SH-SY5Y (cell line): ENCODE data around the gene MACROH2A1.

Experiments
- GATA2 ChIP-seq: IDR thresholded peaks from 2 replicates; pipeline ENCODE4 v1.6.1; 2011; ENCODE audit warnings: mild to moderate bottlenecking, low read depth, low read length
- GATA3 ChIP-seq: IDR thresholded peaks from 2 replicates; pipeline ENCODE4 v1.6.1; 2011; ENCODE audit warnings: low read depth, mild to moderate bottlenecking, low read length, moderate library complexity

DNA sequence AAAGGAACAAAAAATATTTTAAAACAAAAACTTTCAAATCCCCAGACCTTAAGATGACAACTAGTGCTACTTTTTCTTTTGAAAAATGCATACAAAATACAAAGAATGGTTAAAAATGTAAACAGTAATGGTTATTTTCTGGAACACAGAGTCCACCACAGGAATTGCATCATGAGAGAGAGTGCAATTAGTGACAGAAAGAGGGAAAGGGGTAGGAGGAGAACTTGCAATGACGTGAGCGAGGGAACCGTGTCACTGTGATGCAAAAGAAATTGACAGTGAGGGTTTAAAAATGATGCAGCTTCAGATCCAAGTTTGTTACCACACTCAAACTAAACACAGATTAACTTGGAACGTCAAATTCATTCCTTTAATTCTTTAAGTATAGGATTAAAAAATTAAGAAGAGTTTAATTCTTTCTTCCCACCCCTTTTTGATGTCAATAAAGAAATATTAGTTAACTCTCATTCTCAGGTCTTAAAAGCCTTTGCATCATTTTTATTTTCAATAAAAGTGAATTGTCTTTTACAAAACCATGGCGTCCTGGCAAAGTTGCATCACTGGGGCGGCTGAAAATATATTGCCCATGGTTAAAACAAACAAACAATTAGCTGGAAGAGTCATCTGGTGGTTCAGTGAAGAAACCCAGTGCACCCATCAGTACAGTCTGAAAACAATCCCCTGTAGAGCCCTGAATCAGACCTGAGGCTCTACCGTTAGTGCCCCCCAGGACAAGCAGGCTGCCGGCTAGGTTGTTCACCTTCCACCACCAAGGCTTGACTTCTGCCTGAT, 39.5 kb downstream of the MACROH2A1 start:
- no peak for TF ChIP-seq GATA3
- no peak for TF ChIP-seq GATA2
